GM18505 (cell line): Measurements from ENCODE around the gene NLGN1.

Experiments used
- ATAC-seq: cut with Tn5 transposase; IDR thresholded peaks from one replicate; pipeline ENCODE4 v1.9.1; 2021; ENCODE audit not compliant: unreplicated experiment
- POLR2A ChIP-seq: IDR thresholded peaks from 4 replicates; pipeline ENCODE4 v1.6.1; 2011; ENCODE audit warnings: borderline replicate concordance; ENCODE audit not compliant: insufficient read depth, insufficient read length; ENCODE audit errors: extremely low read depth

NLGN1 gene

GRCh38 chr3:173618703-173619102 lies 221.2 kb downstream of the NLGN1 start:
- no peak for ATAC-seq
- TF ChIP-seq POLR2A = no peak

- ATAC-seq = no peak
- TF ChIP-seq POLR2A = no peak
These were observed 224.6 kb downstream of the NLGN1 start for GRCh38 chr3:173622166-173622565.

GRCh38 chr3:173624086-173624485 lies 226.5 kb downstream of the NLGN1 start:
- no peak for TF ChIP-seq POLR2A
- ATAC-seq = no peak

- no peak for TF ChIP-seq POLR2A
- ATAC-seq = no peak
These were observed 233.3 kb downstream of the NLGN1 start for GRCh38 chr3:173630849-173631248.

- no peak for TF ChIP-seq POLR2A
- ATAC-seq = no peak
These were observed 235.4 kb downstream of the NLGN1 start for GRCh38 chr3:173632945-173633344.

GRCh38 chr3:173635826-173636225 lies 238.3 kb downstream of the NLGN1 start:
- no peak for ATAC-seq
- TF ChIP-seq POLR2A = no peak

- no peak for ATAC-seq
- no peak for TF ChIP-seq POLR2A
These were observed 241.6 kb downstream of the NLGN1 start for GRCh38 chr3:173639098-173639497.

GRCh38 chr3:173641696-173642095 lies 244.2 kb downstream of the NLGN1 start:
- ATAC-seq = no peak
- TF ChIP-seq POLR2A = no peak

GRCh38 chr3:173644086-173645082 lies 246.8 kb downstream of the NLGN1 start:
- no peak for TF ChIP-seq POLR2A
- ATAC-seq = no peak

- no peak for ATAC-seq
- TF ChIP-seq POLR2A = no peak
These were observed 253.1 kb downstream of the NLGN1 start for GRCh38 chr3:173650596-173650995.

- TF ChIP-seq POLR2A = no peak
- no peak for ATAC-seq
These were observed 254.5 kb downstream of the NLGN1 start for GRCh38 chr3:173652093-173652492.

- no peak for ATAC-seq
These were observed 256.2 kb downstream of the NLGN1 start for GRCh38 chr3:173653781-173654180.

GRCh38 chr3:173659972-173660371 lies 262.4 kb downstream of the NLGN1 start:
- ATAC-seq = no peak
- TF ChIP-seq POLR2A = no peak

More at GRCh38 chr3:173653781-173654180, 256.2 kb downstream of the NLGN1 start:
- no peak for TF ChIP-seq POLR2A

- ATAC-seq = no peak
- TF ChIP-seq POLR2A = no peak
These were observed 263.2 kb downstream of the NLGN1 start for GRCh38 chr3:173660645-173661299.
